PFSK-1 (cell line): ENCODE data around the gene FUT4.

ENCODE experiments used
- FOXP2 ChIP-seq: optimal IDR thresholded peaks from 2 replicates; pipeline ENCODE3; 2011; ENCODE audit warnings: borderline replicate concordance, control low read depth, inconsistent platforms; ENCODE audit not compliant: insufficient read depth; ENCODE audit errors: extremely low read length, extremely low read depth
- POLR2AphosphoS5 ChIP-seq: IDR thresholded peaks from 2 replicates; pipeline ENCODE4 v1.6.1; 2012; ENCODE audit warnings: low read depth, mild to moderate bottlenecking, control low read depth, low read length, moderate library complexity
- REST ChIP-seq, 2 experiments: IDR thresholded peaks; 2 replicates each; pipeline versions ENCODE4 v1.6.1 to v1.8.0; 2011 to 2012; ENCODE audit warnings: low read depth in 2 of 2, low read length in 2 of 2, control low read depth in 1 of 2, inconsistent platforms in 1 of 2, mild to moderate bottlenecking in 1 of 2, moderate library complexity in 1 of 2; ENCODE audit not compliant: insufficient read depth in 1 of 2
- SIN3A ChIP-seq: IDR thresholded peaks from 2 replicates; pipeline ENCODE4 v1.6.1; 2012; ENCODE audit warnings: mild to moderate bottlenecking, low read length, moderate library complexity, borderline replicate concordance; ENCODE audit not compliant: insufficient read depth
- TAF1 ChIP-seq: IDR thresholded peaks from 2 replicates; pipeline ENCODE4 v1.6.1; 2012; ENCODE audit warnings: low read length, control low read depth, borderline replicate concordance; ENCODE audit not compliant: insufficient read depth

FUT4 gene

GRCh38 chr11:94536386-94536785, 7.3 kb upstream of the FUT4 start:
- TF ChIP-seq REST (IDR thresholded peaks at IDR 0.05; ENCODE audit: insufficient read depth in 1 of 2, low read depth in 2 of 2, low read length in 2 of 2) (no peak), POLR2AphosphoS5 (no peak), TAF1 (no peak), SIN3A (no peak), FOXP2 (no peak)

DNA sequence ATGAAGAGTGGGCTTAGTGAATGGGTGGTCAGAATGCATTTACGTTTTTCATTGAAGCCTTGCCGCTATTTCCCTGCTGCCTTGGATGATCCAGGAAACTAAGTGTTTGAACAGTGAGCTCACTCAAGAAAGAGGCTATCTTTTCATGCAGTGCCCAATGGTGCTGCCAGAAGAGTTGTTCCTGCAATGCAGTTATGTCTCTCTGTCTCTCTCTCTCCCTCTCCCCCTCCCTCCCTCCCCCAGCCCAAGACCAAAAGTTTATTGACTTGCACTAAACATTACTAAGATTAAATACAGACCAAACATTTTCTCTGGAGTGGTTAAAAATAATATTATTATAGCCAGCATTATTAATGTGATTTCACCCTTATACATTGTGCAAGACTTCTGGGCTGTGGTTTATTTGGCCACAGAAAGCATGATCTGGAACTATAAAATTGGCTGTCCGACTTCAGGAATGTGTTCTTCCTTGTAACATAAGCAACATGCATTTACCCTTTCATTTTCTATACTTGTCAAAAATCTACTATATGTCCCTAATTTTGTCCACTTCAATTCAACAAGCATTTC, 6.6 kb upstream of the FUT4 start:
- no peak for TF ChIP-seq TAF1
- TF ChIP-seq FOXP2, result no peak
- no peak for TF ChIP-seq REST (IDR thresholded peaks at IDR 0.05; ENCODE audit: insufficient read depth in 1 of 2, low read depth in 2 of 2, low read length in 2 of 2)
- TF ChIP-seq POLR2AphosphoS5, result no peak
- no peak for TF ChIP-seq SIN3A

- TF ChIP-seq POLR2AphosphoS5, result no peak
- TF ChIP-seq SIN3A, result no peak
- TF ChIP-seq TAF1, result no peak
- no peak for TF ChIP-seq REST (IDR thresholded peaks at IDR 0.05; ENCODE audit: insufficient read depth in 1 of 2, low read depth in 2 of 2, low read length in 2 of 2)
- no peak for TF ChIP-seq FOXP2
Observed at GRCh38 chr11:94539420-94539819, 4.3 kb upstream of the FUT4 start.

GRCh38 chr11:94544646-94545263, 1.0 kb downstream of the FUT4 start:
- no peak for TF ChIP-seq SIN3A
- no peak for TF ChIP-seq POLR2AphosphoS5
- TF ChIP-seq REST (IDR thresholded peaks at IDR 0.05; ENCODE audit: insufficient read depth in 1 of 2, low read depth in 2 of 2, low read length in 2 of 2), result no peak
- TF ChIP-seq FOXP2, result no peak
